ENCODE data around the gene RDH8.

The RDH8 gene

GRCh38 chr19:10013316-10013715 is at the start of gene RDH8:
Gene RDH8, plus strand, starts transcription at chr19:10013483. Its CDS starts 15 bp downstream, at chr19:10013498.
- no peak for DNase-seq

DNA sequence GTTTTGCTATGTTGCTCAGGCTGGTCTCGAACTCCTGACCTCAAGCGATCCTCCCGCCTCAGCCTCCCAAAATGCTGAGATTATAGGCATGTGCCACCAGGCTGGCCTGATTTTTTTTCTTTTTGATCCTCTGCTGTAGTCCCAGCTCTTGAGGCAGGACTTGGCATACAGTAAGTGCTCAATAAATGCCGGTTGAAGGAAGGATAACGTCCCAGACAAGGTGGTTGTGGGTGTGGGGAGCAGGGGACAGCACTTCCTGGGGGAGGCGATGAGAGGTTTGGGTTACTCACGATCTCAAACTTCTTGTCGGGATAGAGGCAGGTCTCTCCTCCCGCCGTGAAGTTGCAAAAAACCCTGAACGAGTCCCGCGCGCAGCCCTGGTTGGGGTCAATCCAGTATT is 47.3 kb upstream of the RDH8 start:
- no peak for DNase-seq

- DNase-seq: no peak
Measured at GRCh38 chr19:9966448-9966847, 46.8 kb upstream of the RDH8 start.

DNA sequence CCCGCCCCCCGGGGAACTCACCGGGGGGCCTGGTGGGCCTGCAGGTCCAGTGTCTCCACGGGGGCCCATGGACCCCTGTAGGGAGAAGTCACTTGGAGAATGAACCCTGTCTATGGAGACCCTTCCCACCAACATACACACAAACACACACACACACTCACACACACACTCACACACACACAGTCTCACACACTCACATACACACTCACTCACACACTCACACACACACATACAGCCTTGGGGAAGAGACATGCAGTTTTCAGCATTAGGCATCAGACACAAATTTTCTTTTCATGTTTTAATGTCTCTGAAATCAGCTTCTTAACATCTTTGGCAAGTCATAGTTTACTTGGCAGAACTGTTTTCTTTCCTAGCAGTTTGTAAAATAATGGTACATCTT is 46.0 kb upstream of the RDH8 start:
- no peak for DNase-seq

DNA sequence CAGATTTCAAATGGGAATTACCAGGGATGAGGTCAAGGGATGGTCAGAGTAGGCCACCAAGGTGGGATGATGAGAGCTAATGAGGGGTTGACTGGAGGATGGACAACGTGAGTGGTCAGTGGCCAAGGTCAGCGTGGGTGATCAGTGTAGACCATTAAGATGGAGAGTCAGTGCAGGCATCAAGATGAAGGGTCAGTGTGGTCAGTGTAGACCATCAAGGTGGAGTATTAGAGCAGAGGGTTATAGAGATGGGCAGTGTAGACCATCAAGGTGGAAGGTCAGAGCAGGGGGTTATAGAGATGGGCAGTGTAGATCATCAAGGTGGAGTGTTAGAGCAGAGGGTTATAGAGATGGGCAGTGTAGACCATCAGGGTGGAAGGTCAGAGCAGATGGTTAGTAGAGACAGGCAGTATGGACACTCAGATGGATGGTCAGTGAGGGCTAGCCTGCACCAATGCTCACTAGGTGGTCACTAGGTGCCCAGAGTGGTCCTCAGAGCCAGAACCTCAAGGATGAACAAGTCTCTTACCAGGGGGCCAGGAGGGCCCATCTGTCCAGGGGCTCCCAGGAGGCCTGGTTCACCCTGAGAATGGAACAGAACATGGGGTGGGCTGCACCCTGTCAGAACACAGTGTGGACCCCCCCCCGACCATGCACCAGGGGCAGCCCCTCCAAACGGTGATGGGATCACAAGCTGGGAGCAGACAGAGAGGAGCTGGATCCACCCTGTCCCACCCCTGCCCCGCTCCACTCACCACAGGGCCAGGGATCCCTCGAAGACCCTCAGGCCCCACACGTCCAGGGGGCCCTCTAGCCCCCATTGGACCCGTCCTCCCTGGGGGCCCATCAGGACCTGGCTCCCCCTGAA is 44.2 kb upstream of the RDH8 start:
- DNase-seq: no peak

GRCh38 chr19:9969688-9969975 is 43.7 kb upstream of the RDH8 start:
- DNase-seq: no peak

DNA sequence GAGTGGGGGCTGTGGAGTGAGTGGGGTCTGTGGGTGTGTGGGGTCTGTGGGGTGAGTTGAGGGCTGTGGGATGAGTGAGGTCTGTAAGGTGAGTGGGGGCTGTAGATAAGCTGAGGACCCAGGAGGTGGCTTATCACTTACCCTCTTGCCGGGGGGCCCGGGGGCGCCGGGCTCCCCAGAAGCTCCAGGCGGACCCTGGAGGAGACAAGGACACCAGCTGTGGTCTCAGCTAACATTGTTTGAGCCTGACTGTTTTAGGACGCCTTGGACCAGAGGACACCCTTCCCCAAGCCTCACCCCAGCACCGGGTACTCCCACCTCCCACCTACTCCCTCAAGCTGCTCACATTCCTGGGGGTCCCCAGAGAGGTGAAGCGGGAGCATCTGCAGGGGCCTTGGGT is 42.8 kb upstream of the RDH8 start:
- no peak for DNase-seq

DNA sequence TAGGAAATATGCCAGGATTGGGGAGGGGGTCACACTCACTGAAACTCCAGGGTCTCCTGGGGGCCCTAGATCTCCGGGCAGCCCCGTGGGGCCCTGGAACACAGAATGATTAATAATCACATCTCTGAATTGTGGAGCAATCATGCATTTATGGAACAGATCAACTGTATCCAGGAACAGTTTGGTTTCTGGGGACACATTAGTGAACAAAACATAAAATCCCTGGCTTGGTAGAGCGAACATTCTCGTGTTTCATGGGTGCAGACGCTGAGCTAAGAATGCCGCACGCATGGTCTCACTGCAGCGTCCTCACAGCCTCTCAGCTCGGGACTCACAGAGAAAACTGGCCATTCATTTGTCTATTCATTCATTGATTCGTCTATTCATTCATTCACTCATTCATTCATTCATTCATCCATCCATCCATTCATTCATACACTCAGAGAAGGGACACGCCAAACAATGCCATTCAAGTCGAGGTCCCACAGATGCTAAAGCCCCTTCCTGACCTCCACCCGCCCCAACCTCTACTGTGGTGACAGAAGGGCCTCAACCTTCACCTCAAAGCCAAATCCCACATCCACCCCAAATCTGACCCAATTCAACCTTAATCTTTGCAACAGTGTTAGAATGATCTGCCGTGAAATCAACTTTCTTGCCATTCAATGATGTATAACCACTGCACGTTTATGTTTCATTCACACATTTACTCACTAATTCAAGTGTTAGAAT is 42.0 kb upstream of the RDH8 start:
- no peak for DNase-seq

GRCh38 chr19:9972103-9972502 is 41.2 kb upstream of the RDH8 start:
- DNase-seq: no peak

DNA sequence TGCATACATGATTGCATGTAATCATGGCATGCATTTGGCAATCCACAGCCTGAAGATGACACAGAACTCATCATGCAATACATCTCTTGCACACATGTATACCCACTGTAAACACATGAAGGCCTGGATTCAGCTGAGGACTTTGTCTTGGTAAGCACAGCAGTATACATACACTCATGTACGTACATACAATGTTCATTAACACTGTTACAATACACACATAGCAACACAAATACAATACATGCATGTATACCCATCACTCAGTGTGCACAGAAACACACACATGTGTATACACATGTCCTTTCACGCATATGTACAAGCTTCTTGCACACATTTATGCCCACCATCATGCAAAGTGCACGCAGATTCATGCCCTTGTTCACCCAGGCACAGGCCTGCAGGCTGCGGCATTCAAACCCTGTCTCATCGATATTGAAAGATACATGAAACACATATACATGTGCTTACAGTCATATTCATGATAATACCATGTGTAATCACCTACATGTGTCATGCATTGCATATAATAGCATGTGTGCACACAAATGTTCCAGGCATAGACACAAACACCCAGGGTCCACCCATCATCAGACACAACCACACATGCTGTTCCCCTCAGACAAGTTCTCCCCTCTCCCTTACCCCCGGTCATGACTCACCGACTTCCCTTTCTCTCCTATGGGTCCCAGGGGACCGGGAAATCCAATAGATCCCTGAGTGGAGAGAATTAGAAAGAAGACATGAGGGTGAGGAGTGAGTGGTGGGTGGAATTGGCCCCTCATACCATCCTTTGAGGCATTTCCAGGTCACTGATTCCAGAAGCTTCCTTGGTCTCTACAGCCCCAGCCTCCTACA is 31.6 kb upstream of the RDH8 start:
- DNase-seq: no peak

- DNase-seq: no peak
Measured at GRCh38 chr19:9986787-9987281, 26.4 kb upstream of the RDH8 start.

DNA sequence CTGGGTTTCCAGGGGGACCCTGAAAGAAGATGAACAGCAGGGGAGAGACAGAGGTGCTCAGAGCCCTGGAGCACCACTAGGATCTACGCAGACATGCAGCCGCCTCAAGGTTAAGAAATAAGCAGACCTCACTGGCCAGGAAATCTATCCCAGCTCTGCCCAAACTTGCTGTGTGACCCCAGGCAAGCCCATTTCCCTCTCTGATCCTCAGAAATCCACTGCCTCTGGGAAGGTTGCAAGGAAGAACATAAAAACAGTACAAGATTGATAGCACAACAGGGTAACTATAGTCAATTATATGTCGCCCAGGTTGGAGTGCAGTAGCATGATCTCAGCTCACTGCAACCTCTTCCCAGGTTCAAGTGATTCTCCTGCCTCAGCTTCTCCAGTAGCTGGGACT is 23.8 kb upstream of the RDH8 start:
- no peak for DNase-seq

DNA sequence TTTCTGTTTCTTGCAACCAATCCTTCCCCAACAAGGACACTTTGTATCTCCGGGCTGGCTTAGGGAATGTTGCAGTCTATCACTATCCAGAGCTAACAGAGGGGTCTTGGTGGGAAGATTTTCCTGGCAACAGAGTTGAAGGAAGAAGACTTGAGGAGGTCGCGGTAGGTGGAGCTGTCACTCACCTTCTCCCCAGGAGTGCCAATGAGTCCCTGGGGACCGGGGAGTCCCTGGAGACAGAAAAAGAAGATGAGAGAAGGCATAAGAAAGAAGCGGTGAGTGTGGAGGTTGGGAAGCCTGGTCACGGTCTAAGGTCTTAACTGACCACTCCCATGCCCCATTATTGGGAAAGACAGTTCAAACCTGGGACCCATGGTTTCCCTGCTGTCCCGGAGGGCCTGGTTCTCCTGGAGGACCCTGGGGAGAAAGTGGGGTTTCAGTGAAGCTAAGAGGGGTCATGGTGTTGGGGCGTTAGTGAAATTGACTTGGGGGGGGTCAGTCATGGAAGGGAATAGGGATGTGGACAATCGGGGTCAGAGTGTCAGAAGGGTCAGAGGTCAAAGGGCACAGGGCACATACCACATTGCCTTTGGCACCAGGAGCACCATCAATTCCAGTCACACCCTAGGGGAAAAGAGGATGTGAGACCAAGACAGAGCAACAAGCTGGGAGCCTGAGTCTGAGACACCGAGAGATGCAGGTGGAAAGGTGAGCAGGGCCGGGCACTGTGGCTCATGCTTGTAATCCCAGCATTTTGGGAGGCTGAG is 21.7 kb upstream of the RDH8 start:
- no peak for DNase-seq

- no peak for DNase-seq
Measured at GRCh38 chr19:9995084-9995483, 18.2 kb upstream of the RDH8 start.

DNA sequence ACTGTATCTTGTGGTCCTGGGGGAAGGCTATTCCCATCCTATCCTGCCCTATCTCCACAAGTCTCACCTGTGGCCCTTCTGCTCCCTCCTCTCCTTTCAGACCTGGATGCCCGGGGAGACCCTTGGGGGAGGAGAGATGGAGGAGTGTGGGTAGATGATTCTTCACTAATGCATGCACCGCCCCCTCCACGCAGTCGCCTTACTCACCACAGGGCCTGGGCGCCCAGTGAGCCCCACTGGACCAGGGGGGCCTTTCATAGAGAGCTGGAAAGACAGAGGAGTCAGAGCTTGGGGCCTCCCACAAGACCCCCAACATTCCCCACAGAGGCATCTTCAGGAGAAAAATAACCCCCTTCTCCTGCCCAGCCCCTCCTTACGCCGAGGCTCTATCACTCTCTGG is 17.3 kb upstream of the RDH8 start:
- DNase-seq: no peak

DNA sequence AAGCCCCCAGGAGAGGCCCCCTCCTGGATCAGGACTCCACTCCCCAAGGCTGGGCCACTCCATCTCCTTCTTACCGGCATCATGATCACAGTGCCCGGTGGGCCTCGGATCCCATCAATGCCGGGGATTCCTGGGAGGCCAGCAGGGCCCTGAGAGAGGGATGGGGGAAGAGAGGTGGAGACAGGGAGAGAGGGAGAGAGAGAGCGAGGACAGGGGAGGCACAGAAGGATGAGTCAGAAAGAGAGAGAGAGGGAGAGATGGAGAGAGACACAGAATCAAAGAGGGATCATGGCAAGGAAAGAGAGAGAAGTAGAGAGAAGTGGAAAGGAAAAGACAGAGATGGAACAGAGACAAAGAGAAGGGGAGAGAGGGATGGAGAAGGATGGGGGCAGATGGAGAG is 16.7 kb upstream of the RDH8 start:
- no peak for DNase-seq

DNA sequence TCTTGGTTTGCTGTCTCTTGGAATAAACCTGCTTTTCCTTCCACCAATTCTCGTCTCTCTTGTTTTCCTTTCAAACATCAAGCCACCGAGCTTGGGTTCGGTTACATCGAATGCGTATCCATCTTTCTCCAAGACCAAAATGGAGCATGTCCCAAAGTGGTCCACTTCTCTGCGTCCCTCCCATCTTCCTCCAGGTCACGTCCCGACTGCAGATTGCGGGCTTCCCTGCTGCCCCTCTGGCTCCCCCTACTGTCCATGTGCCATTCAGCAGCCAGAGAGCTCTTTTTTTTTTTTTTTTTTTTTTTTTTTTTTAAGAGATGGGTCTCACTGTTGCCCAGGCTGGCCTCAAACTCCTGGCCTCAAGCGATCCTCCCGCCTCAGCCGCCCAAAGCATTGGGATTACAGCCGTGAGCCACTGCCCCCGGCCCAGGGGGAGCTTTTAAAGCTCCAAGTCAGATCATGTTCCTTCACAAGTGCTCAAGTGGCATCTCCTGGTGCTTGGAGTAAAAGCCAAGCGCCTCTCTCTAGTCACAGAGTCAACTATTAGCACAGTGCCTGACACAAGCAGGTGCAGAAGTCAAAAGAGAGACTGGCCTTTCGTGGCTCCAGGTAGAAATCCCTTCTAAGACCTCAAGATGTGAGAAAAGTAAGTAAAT is 13.0 kb upstream of the RDH8 start:
- peak; percentile 20 for DNase-seq

GRCh38 chr19:10001899-10002298 is 11.4 kb upstream of the RDH8 start:
- no peak for DNase-seq

DNA sequence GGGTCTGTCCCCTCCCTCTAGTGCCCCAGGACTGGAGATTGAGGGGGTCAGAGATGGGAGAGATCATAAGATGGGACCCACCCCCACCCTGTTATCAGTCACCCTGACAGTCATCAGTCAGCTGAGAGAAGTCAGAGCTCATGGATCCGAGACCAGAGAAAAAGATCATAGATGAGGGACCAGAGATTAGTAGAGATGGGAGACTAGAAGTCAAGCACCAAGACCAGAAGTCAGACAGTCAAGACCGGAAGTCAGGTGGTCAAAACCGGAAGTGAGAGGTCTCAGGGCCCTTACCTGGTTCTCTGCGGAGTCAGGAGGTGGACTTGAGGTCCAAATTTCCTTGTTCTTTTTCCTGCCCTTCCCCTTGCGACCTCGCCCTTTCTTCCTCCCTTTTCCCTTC is 10.0 kb upstream of the RDH8 start:
- DNase-seq: no peak

DNA sequence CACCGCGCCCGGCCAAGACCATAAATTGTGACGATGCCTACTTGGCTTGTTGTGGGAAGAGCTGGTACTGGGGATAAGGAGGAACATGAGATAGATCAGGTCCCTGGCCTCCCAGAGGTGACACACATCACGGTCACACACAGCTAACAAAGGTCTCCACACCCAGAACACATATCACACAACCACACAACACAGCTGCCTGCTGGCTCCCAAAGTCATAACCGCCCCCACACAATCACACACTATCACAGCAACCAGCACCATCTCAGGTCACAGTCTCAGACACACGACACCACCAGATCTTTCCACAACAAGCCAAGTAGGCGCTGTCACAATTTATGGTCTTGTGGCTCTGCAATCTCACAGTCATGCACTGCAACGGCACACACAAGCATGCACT is 8.7 kb upstream of the RDH8 start:
- no peak for DNase-seq

DNA sequence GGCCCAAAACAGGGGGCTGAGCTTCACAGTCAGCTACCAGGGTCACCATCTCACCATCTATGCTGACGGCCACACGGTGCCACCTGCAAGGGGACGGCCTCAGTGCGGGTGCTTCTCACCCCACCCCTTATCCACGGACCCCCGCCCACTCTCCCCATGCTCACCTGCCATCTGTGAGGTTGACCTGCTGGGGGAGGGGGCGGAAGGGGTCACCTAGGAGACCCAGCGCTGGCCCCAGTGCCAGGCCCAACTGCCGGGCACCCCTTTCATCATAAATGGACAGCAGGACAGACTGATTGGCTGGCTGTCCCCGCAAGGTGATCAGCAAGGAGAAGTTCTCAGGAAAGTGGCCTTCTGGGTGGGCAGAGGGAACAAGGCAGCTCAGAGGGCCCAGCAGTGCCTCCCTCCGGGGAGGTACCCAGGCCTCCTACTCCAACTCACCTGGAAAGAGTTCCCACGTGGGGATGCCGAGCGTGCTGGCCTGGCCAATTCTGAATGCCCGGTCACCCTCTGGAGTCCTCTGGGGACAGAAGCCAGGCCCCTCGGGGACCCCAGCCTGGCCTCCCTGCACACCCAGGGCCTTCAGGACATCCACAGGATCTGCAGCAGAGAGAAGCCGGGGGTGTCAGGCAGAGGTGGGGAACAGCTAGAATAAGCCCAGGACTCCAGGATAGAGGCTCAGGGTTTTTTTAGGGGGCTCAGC is 7.5 kb upstream of the RDH8 start:
- no peak for DNase-seq

GRCh38 chr19:10006335-10006708 is 7.0 kb upstream of the RDH8 start:
- DNase-seq: no peak

All from NCI-H1694 treated with DMSO at 0.1 percent for 48 hours (cell line).